Heart left ventricle (tissue), 16 donors: ENCODE results near the gene ZNF326. TPM values are rescaled to one million over a fixed set of nuclear protein-coding genes. Genes with fewer than 3 reads are reported as not detected.

Source experiments
- ATAC-seq, 4 donors: fragments of 200-7000 bp; cut with Tn5 transposase; one replicate each; pipeline ENCODE4 v1.9.1; 2020 to 2022; ENCODE audit warnings: moderate library complexity in 4 of 4, mild to moderate bottlenecking in 3 of 4, moderate number of reproducible peaks in 1 of 4
- DNase-seq, 5 donors: peaks; one replicate each; pipeline ENCODE4 v3.0.0-alpha.2; 2020
- H3K27ac ChIP-seq, 12 donors: fragments of 200-600 bp; sonication (generic) in 4 of 12; one replicate each; pipeline versions ENCODE4 v1.5.0 to v1.8.0; 2016 to 2022; ENCODE audit warnings: mild to moderate bottlenecking in 2 of 12
- H3K27me3 ChIP-seq, 9 donors: fragments of 200-600 bp; sonication (generic) in 2 of 9; one replicate each; pipeline versions ENCODE4 v1.5.1 to v1.8.0; 2016 to 2022; ENCODE audit warnings: mild to moderate bottlenecking in 3 of 9
- H3K36me3 ChIP-seq, 9 donors: fragments of 200-600 bp; sonication (generic) in 2 of 9; one replicate each; pipeline versions ENCODE4 v1.5.0 to v1.8.0; 2018 to 2022; ENCODE audit warnings: mild to moderate bottlenecking in 2 of 9
- H3K4me1 ChIP-seq, 12 donors: fragments of 200-600 bp; sonication (generic) in 4 of 12; one replicate each; pipeline versions ENCODE4 v1.5.0 to v1.8.0; 2016 to 2022; ENCODE audit warnings: mild to moderate bottlenecking in 3 of 12
- H3K4me3 ChIP-seq, 12 donors: fragments of 200-600 bp; sonication (generic) in 4 of 12; one replicate each; pipeline versions ENCODE4 v1.5.0 to v1.8.0; 2017 to 2022; ENCODE audit warnings: mild to moderate bottlenecking in 9 of 12, moderate library complexity in 4 of 12
- H3K9me3 ChIP-seq, 12 donors: fragments of 200-600 bp; sonication (generic) in 4 of 12; one replicate each; pipeline versions ENCODE4 v1.5.0 to v1.8.0; 2016 to 2022; ENCODE audit warnings: mild to moderate bottlenecking in 1 of 12
- POLR2A ChIP-seq, 2 donors: fragments of 450-650 bp; IDR thresholded peaks; one replicate each; pipeline ENCODE4 v1.6.1; 2017; ENCODE audit warnings: antibody characterized with exemption in 2 of 2, mild to moderate bottlenecking in 2 of 2, moderate library complexity in 2 of 2
- WGBS, 4 donors: extraction: QIAGEN DNeasy Blood & Tissue Kit in 2 of 4; methylation state at CpG; one replicate each; pipeline versions ENCODE4 v1.1.5 to v1.1.7; 2013 to 2018; 5-methylcytosine and 5-hydroxymethylcytosine counted together
- intact Hi-C, 10 donors: fragments of 100-400 bp; cut with DNase I; formaldehyde crosslinking; loops; one replicate each; pipeline versions ENCODE4 v1.11.1 to v1.14.2; 2022
- polyA plus RNA-seq, 2 donors: library from polyadenylated mRNA; stranded (reverse); fragments of 200-250 nt; gene quantifications; one replicate each; pipeline ENCODE4 v1.2.3, GENCODE V29; 2013
- total RNA-seq, 9 donors: library from RNA; depleted of rRNA in 2 of 9; stranded (reverse); fragments of >200 nt in 2 of 9; fragmentation: NEBNext Ultra II Directional in 3 of 9; extraction: Animal tissue kit (Norgen Biotek cat#: 25700) in 3 of 9; gene quantifications; one replicate each; pipeline versions ENCODE4 v1.1.0 to v1.2.4, GENCODE V29; 2016 to 2023
- TF ChIP-seq, protein P1 (sequence below), 12 donors: fragments of 200-600 bp; sonication (generic) in 4 of 12; IDR thresholded peaks; one replicate each; pipeline versions ENCODE4 v1.5.0 to v1.8.0; 2018 to 2022; ENCODE audit warnings: antibody characterized with exemption in 12 of 12, mild to moderate bottlenecking in 5 of 12
- donor health status: ischemic (EF 13 %, LVEDD 7.1; RV severe dilation, severe dysfunction).
- donor health status: healthy with polysubstance abuse.
- donor health status: DM: no; HTN: yes; CAD: no.
- donor health status: DM: no; HTN: no; CAD: no.
- donor health status: ischemic (EF 25% LVEDD 6.9; RV normal size, moderate dysfunction).
- donor health status: ischemic (EF 25% LVEDD 5.7; RV mildly dilated, moderate dysfunction).
- donor health status: healthy.
- donor health status: DM: yes; HTN: yes; CAD: no.
- donor health status: ischemic (EF 35%, LVEDD 5.7; RV mildly dilated, moderate dysfunction).
- donor health status: nonischemic (EF 11% LVEDD 7.7; RV severe dilation, severe dysfunction).
- donor health status: DM: yes; HTN: yes; CAD: no.
- donor health status: PGD.
- donor health status: ischemic (EF 29% LVEDD 5.4; RV normal size, mild dysfunction).
- donor health status: nonischemic (EF 23%, LVEDD 6.1; RV moderate dilation, normal function).

ZNF326 gene
- total and polyA plus RNA-seq, 11 donors = 4.9 to 14.7 (median 10.9) TPM

DNA sequence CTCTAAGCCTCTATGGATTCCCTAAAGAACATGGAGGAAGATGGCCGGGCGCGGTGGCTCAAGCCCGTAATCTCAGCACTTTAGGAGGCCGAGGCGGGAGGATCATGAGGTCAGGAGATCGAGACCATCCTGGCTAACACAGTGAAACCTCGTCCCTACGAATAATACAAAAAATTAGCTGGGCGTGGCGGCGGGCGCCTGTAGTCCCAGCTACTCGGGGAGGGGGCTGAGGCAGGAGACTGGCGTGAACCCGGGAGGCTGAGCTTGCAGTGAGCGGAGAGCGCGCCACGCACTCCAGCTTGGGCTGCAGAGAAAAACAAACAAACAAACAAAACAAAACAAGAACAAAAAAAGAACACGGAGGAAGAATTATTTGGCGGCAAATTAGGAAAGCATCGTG is 5.8 kb upstream of the ZNF326 start:
- ATAC-seq (no peak), DNase-seq (no peak)
- Histone ChIP-seq H3K36me3 (no peaks in the 10 kb centered on the region), H3K27me3 (no peaks in the 10 kb centered on the region), H3K9me3 (no peaks in the 10 kb centered on the region), H3K4me1 (peaks cover 0 to 7% (median 0%) of the 10 kb centered on the region in 12 donors), H3K27ac (no peak overlapping the region), H3K4me3 (no peak overlapping the region)
- 93 to 95% (median 94%) methylated on average over 23 of the region's 23 CpGs for WGBS, 4 donors
- TF ChIP-seq, protein P1, sequence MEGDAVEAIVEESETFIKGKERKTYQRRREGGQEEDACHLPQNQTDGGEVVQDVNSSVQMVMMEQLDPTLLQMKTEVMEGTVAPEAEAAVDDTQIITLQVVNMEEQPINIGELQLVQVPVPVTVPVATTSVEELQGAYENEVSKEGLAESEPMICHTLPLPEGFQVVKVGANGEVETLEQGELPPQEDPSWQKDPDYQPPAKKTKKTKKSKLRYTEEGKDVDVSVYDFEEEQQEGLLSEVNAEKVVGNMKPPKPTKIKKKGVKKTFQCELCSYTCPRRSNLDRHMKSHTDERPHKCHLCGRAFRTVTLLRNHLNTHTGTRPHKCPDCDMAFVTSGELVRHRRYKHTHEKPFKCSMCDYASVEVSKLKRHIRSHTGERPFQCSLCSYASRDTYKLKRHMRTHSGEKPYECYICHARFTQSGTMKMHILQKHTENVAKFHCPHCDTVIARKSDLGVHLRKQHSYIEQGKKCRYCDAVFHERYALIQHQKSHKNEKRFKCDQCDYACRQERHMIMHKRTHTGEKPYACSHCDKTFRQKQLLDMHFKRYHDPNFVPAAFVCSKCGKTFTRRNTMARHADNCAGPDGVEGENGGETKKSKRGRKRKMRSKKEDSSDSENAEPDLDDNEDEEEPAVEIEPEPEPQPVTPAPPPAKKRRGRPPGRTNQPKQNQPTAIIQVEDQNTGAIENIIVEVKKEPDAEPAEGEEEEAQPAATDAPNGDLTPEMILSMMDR (IDR thresholded peaks at IDR 0.05) = no peak
- no peak for TF ChIP-seq POLR2A (IDR thresholded peaks at IDR 0.05)
- intact Hi-C loops = loop anchor here in 9 of 10 donors (5.0 to 10.0 kb wide), 5 partner anchors 64 to 504 kb away; partner anchors contain the start of gene LRRC8D (in 2 of the 9)

DNA sequence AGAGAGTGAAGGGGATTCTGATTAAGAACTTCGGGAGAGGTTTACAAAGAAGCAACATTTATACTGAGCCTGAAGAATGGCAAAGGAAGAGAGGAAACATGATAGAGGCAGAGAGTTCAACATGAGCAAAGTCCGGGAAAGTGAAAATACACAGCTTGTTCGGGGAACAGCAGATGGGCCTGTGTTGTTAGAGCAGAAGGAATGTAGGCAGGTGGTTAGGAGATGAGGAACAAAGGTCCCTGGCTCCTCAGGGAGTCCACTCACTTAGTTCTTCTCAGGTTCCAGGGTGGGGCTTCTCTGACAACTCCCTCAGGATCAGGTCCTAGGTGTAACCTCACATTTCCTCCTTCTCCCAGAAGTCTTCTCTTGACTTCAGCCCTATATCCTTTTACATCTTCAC is 5.1 kb upstream of the ZNF326 start:
- Histone ChIP-seq H3K9me3 (no peaks in the 10 kb centered on the region), H3K27ac (no peak overlapping the region), H3K36me3 (no peaks in the 10 kb centered on the region), H3K27me3 (no peaks in the 10 kb centered on the region), H3K4me1 (peaks cover 0 to 7% (median 0%) of the 10 kb centered on the region in 12 donors), H3K4me3 (no peak overlapping the region)
- ATAC-seq (no peak), DNase-seq (no peak)
- intact Hi-C loops = loop anchor here in 9 of 10 donors (5.0 to 10.0 kb wide), 7 partner anchors 65 to 505 kb away; partner anchors contain the start of genes LRRC8C (in 3 of the 9) and LRRC8D (in 3 of the 9)
- WGBS, 4 donors = 76 to 86% (median 81%) methylated on average over 3 of the region's 3 CpGs
- TF ChIP-seq, protein P1 (IDR thresholded peaks at IDR 0.05) = no peak
- TF ChIP-seq POLR2A (IDR thresholded peaks at IDR 0.05) = no peak

DNA sequence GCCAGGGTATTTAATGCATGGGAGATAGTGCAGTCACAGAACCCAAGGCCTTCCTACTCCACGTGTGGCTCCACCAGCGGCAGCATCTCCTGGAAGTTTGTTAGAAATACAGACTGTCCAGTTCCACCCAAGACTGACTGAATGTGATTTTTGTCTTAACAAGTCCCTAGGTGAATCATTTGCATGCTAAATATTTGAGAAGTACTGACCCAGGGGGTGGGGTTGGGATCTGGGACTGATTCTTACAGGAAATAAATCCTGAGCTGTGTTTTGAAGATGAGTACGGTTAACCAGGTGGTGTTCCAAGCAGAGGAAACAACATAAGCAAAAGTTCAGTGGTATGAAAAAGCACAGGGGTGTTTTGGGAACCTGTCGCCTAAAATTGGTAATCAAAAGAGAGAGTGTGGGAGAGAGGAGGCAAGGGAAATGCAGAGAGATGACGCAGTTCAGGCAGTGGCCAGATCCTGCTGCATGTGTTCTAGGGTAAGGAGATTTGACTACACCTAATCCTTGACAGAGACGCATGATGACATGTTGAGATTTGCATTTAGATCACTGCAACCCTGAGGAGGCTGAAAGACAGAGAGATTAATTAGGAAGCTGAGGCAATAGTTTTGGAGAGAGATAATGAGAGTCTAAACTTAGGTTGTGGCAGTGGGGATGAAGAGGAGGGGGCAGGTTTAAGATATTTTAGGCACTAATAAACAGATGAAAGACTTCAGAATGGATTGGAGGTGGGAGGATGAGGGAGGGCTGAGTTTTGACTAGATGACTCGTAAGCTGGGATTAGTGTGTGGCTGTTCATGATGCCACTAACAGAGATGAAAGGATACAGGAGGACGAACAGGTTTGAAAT is 3.7 kb upstream of the ZNF326 start:
- Histone ChIP-seq H3K4me1 (peaks cover 0 to 8% (median 3%) of the 10 kb centered on the region in 12 donors), H3K36me3 (no peaks in the 10 kb centered on the region), H3K4me3 (no peak overlapping the region), H3K27ac (no peak overlapping the region), H3K27me3 (no peaks in the 10 kb centered on the region), H3K9me3 (no peaks in the 10 kb centered on the region)
- no peak for ATAC-seq
- TF ChIP-seq POLR2A (IDR thresholded peaks at IDR 0.05) = no peak
- TF ChIP-seq, protein P1 (IDR thresholded peaks at IDR 0.05) = no peak
- WGBS, 4 donors = 71 to 74% (median 73%) methylated on average over 8 of the region's 8 CpGs
- no peak for DNase-seq
- intact Hi-C loops = loop anchor here in 6 of 10 donors (5.0 to 10.0 kb wide), 4 partner anchors 169 to 506 kb away; partner anchors contain the start of genes LRRC8C (in 3 of the 6) and LRRC8D (in 1 of the 6)

- peaks cover 0 to 30% (median 23%) of the 10 kb centered on the region in 12 donors for H3K4me1 ChIP-seq
- H3K9me3 ChIP-seq = no peaks in the 10 kb centered on the region
- no peak for TF ChIP-seq POLR2A (IDR thresholded peaks at IDR 0.05)
- TF ChIP-seq, protein P1 (IDR thresholded peaks at IDR 0.05) = no peak
- no peaks in the 10 kb centered on the region for H3K27me3 ChIP-seq
- H3K4me3 ChIP-seq = no peak overlapping the region
- intact Hi-C loops = loop anchor here in 6 of 10 donors (5.0 to 10.0 kb wide), 4 partner anchors 171 to 509 kb away; partner anchors contain the start of genes LRRC8C (in 3 of the 6) and LRRC8D (in 1 of the 6)
- 94 to 95% (median 95%) methylated on average over 14 to 24 of the region's 24 CpGs for WGBS, 4 donors
- peaks cover 0 to 4% (median 0%) of the 10 kb centered on the region in 9 donors for H3K36me3 ChIP-seq
- H3K27ac ChIP-seq = no peak overlapping the region
- ATAC-seq (no peak), DNase-seq (no peak)
Measured at GRCh38 chr1:89993541-89993940, 1.4 kb upstream of the ZNF326 start.
